H54 (cell line): Measurements from ENCODE around the gene CTDP1.

Source experiments
- DNase-seq: peaks from one replicate; pipeline ENCODE4 v3.0.0; 2011; ENCODE audit warnings: low spot score, mixed read lengths; ENCODE audit not compliant: insufficient read length
- FAIRE-seq: peaks from 3 replicates; lab custom pipeline; 2011; peaks lifted over from hg19 to GRCh38; lab: Jason Lieb, UNC
- POLR2A ChIP-seq: IDR thresholded peaks from 2 replicates; pipeline ENCODE4 v1.6.1; 2011; ENCODE audit warnings: low read depth, mild to moderate bottlenecking, low read length

CTDP1 gene

DNA sequence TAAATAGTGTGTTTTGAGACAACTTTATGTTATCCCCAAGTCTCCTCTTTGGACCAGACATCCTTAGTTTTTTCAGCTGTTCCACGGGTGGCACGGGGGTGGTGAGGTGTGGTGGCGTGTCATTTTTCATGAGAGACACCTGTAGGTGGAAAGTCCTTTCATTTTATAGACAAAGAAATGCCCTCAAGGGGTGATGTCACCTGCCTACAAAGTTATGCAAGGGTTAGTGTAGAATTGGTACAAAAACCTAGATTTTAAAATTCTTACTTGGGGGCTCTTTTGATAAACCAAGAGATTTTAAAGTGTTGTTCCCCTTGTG lies 15.3 kb downstream of the CTDP1 start:
- FAIRE-seq (no peak), DNase-seq (no peak)
- no peak for TF ChIP-seq POLR2A

- DNase-seq = no peak
- FAIRE-seq = no peak
- no peak for TF ChIP-seq POLR2A
Measured at GRCh38 chr18:79695269-79695668, 15.7 kb downstream of the CTDP1 start.

- FAIRE-seq = no peak
Measured at GRCh38 chr18:79695856-79696850, 16.6 kb downstream of the CTDP1 start.

GRCh38 chr18:79697178-79697577 lies 17.6 kb downstream of the CTDP1 start:
- TF ChIP-seq POLR2A = no peak
- DNase-seq (no peak), FAIRE-seq (no peak)

More at GRCh38 chr18:79695856-79696850, 16.6 kb downstream of the CTDP1 start:
- TF ChIP-seq POLR2A = no peak
- no peak for DNase-seq

GRCh38 chr18:79697976-79698375 lies 18.4 kb downstream of the CTDP1 start:
- DNase-seq = no peak
- no peak for FAIRE-seq
- no peak for TF ChIP-seq POLR2A

DNA sequence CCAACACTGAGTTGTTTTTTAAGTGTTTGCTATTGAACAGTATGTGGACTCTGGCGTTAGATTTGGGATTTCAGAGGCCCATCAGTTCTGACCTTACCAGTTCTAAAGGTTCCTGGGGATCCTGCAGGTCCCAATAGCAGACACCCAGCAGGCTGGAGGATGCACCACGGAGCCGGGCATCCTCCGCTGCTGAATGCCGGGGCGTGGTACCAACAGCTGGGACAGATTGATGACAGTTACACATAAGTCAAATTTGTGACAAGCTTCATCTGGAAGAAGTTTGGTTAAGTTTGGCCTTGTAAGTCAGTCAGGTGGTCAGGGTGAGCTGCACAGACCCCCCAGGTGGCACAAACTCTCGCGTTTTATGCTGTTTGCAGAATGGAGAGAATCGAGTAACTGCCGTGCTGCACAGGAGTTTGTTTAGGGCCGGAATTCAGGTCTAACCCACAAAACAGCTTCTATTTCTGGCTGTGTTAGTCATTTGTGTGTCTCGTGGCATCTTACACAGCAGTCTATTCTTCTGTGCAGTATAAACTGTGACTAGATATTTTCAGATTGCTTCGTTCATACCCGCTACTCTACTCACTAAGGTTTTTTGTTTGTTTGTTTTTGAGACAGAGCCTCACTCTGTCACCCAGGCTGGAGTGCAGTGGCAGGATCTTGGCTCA lies 19.2 kb downstream of the CTDP1 start:
- TF ChIP-seq POLR2A = no peak
- no peak for FAIRE-seq
- DNase-seq = no peak

DNA sequence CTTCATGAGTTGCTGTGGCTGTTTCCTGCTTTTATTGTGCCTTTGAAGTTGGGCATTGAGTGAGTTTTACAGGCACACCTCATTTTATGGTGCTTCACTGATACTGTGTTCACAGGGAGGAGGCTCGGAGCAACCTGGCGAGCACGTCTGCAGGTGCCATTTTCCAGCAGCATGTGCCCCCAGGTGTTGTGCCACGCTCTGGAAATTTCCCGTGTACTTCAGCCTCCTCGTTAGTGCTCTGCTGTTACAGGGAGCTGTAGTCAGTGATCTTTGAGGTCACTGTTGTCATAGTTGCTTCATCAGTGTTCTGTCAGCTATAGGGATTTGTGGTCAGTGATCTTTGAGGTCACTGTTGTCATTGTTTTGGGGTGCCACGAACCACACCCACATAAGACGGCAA lies 20.1 kb downstream of the CTDP1 start:
- DNase-seq (no peak), FAIRE-seq (no peak)
- no peak for TF ChIP-seq POLR2A

DNA sequence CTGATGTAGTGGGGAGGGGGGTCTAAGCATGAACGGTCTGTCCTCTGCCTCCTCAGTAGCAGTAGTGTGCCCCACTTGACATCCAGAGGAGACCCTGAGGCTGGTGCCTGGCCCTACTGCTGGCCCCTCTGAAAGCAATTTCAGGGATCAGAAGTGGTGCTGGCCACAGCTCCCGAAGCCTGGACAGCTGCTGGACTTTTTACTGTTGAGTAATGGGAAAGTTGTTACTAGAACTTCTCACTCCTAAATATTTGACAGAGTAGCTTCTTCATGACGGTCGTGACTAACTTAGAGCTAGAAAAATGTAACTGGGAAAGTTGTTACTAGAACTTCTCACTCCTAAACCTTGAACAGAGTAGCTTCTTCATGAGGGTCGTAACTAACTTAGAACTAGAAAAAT lies 23.3 kb downstream of the CTDP1 start:
- TF ChIP-seq POLR2A = no peak
- DNase-seq (no peak), FAIRE-seq (no peak)

DNA sequence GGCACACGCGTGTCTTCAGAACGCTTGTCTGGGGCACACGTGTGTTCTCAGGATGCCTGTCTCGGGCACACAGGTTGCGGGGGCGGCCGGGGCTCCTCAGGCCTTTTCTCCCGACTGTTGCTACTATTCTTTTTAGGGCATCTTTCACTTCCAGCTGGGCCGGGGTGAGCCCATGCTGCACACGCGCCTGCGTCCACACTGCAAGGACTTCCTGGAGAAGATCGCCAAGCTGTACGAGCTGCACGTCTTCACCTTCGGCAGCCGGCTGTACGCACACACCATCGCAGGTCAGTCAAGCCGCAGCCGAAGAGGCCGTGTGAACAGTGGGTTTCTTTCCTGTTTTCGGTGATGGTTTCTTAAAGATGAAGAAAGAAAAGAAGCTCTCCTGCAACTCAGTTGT lies 25.0 kb downstream of the CTDP1 start:
- DNase-seq (no peak), FAIRE-seq (no peak)
- no peak for TF ChIP-seq POLR2A

GRCh38 chr18:79705272-79705671 lies 25.7 kb downstream of the CTDP1 start:
- DNase-seq (no peak), FAIRE-seq (no peak)
- no peak for TF ChIP-seq POLR2A

DNA sequence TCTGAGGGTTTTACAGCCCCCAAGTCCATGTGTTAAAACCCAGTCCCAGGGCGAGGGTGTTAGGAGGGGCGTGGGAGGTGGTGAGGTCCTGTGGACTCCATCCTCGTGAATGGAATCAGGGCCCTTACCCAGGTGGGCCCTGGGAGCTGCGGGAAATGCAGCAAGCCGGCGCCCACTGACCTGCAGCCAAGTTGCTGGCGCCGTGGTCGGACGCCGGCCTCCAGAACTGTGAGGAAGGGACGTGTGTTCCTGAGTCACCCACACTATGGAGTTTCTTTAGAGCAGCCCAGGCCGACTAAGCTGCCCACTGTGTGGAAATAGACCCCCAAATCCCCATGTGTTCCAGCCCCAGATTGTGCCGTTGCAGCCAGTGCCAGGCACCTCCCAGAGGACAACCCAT lies 26.4 kb downstream of the CTDP1 start:
- DNase-seq (no peak), FAIRE-seq (no peak)
- TF ChIP-seq POLR2A = no peak

DNA sequence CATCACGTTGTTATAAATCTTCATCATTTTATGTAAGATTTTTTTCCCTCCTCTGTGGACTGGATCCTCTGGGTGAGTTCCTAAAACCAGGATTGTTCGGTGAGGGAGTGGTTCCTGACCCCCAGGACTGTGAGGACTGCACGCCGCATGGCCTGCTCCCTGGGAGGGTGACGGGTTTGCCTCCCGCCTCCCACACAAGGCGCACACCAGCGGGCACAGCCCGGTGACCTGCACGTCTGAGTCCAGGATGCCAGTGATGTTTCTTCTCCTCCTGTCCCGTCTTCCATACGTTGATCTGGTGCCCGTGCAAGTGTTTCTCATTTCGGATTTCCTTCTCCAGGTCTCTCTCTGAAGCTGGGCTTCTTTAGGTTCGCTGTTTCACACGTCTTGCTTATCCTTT lies 27.1 kb downstream of the CTDP1 start:
- no peak for FAIRE-seq
- no peak for DNase-seq
- no peak for TF ChIP-seq POLR2A

GRCh38 chr18:79707239-79707638 lies 27.6 kb downstream of the CTDP1 start:
- FAIRE-seq = no peak
- no peak for TF ChIP-seq POLR2A
- DNase-seq = no peak

DNA sequence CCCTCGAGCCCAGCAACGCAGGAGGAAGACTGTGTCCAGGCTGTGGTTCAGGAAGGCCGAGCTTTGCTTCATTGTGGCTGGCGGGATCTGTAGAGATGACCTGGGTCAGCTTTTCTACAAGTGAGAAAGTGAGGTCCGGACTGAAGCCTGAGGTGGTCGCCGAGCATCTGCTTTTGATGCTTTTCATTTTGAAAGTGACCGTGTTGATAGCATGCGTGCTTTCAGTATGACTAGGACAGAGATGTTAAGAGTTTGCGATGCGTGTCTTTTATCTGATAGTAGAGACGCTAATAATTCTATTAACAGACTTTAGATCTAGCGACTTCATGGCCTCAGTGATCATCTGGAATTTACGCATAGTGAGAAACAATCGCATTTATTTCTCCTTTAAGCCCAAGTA lies 28.1 kb downstream of the CTDP1 start:
- DNase-seq (no peak), FAIRE-seq (no peak)
- TF ChIP-seq POLR2A = no peak
